Kidney epithelial cell (primary cell): Measurements from ENCODE around the gene NT5C3B. TPM values are rescaled to one million over a fixed set of nuclear protein-coding genes. Genes with fewer than 3 reads are reported as not detected.

ENCODE experiments used
- DNase-seq: peaks from one replicate; pipeline ENCODE4 v3.0.0-alpha.2; 2010; ENCODE audit warnings: low read depth
- H3K27me3 ChIP-seq: 2 replicates; pipeline ENCODE4 v1.6.0; 2011; ENCODE audit warnings: low read length; ENCODE audit not compliant: control insufficient read depth, insufficient read depth
- H3K36me3 ChIP-seq: 2 replicates; pipeline ENCODE4 v1.5.1; 2011; ENCODE audit warnings: low read length; ENCODE audit not compliant: control insufficient read depth, insufficient read depth
- H3K4me3 ChIP-seq: 2 replicates; pipeline ENCODE4 v1.5.1; 2011; ENCODE audit warnings: low read depth, mild to moderate bottlenecking, control low read depth, low read length
- CTCF ChIP-seq: IDR thresholded peaks from 2 replicates; pipeline ENCODE4 v1.5.1; 2011; ENCODE audit warnings: mild to moderate bottlenecking, moderate library complexity, low read length, control low read depth, inconsistent platforms; ENCODE audit not compliant: insufficient read depth, poor library complexity, severe bottlenecking
- total RNA-seq: library from RNA; depleted of rRNA; stranded (reverse); fragments of >200 nt; gene quantifications from 2 replicates; pipeline ENCODE4 v1.2.3, GENCODE V29; 2015

NT5C3B gene
- total RNA-seq, 1 donor from 2014 or later = 61.5 TPM

DNA sequence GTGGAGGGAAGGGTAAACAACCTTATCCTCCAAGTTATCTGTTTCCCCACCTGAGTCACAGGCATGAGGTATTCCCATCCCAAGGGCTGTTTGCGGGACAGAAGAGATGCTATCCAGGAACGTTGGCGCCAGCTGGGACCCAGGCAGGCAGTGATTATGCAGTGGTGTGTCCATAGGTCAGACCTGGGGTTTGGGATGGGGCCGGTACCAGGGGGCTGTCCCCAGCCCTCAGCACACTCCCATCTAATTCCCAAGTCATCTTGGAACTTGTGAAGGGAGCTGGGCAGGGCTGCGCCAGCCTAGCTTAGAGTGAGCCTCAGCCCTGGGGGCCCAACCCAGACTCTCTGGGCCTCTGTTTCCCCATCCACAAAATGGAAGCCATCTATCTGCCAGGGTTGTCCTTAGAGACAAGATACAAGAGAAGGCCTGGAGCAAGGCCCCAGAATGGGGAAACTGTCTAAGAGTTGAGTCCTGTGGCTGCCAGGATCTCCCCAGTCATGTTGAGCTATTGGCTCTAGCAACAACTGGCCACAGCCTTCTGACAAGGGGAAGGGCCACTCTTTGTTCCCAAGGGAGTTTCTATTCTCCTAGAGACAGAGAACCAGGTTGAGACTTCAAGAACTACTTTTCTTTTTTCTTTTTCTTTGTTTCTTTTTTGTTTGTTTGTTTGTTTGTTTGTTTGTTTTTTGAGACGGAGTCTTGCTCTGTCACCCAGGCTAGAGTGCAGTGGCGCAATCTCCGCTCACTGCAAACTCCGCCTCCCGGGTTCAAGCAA, 39.7 kb downstream of the NT5C3B start:
- no peak for TF ChIP-seq CTCF
- DNase-seq = no peak

GRCh38 chr17:41794540-41794975, 41.5 kb downstream of the NT5C3B start:
- no peak for DNase-seq
- Histone ChIP-seq H3K36me3 (no peaks in the 10 kb centered on the region), H3K27me3 (no peaks in the 10 kb centered on the region), H3K4me3 (no peak overlapping the region)
- no peak for TF ChIP-seq CTCF

More for the DNA sequence above, 39.7 kb downstream of the NT5C3B start:
- no peaks in the 10 kb centered on the region for H3K36me3 ChIP-seq
- H3K4me3 ChIP-seq = no peak overlapping the region
- no peaks in the 10 kb centered on the region for H3K27me3 ChIP-seq

GRCh38 chr17:41793784-41794539, 42.1 kb downstream of the NT5C3B start:
- Histone ChIP-seq H3K27me3 (no peaks in the 10 kb centered on the region), H3K4me3 (no peak overlapping the region), H3K36me3 (no peaks in the 10 kb centered on the region)
- no peak for TF ChIP-seq CTCF
- DNase-seq = no peak

GRCh38 chr17:41792845-41793783, 42.9 kb downstream of the NT5C3B start:
- DNase-seq = no peak

More at GRCh38 chr17:41792845-41793783, 42.9 kb downstream of the NT5C3B start:
- TF ChIP-seq CTCF = no peak
- H3K36me3 ChIP-seq = no peaks in the 10 kb centered on the region
- no peak overlapping the region for H3K4me3 ChIP-seq
- no peaks in the 10 kb centered on the region for H3K27me3 ChIP-seq
